ENCODE measurements around the gene MAPK4.
A peak's percentile ranks its signal among the peaks of the same experiment; 100 is the strongest.

MAPK4 gene

GRCh38 chr18:50658601-50659000, 98.7 kb downstream of the MAPK4 start:
- no peak for TF ChIP-seq CTCF (IDR thresholded peaks at IDR 0.05; ENCODE audit: low read depth, low read length)
- H3K4me3 ChIP-seq (replicated peaks in 1 of 2; ENCODE audit: low read depth in 2 of 2, low read length in 2 of 2), result no peak overlapping the region
- no peak for DNase-seq (ENCODE audit: low read depth in 2 of 2)

- no peak for TF ChIP-seq CTCF (IDR thresholded peaks at IDR 0.05; ENCODE audit: low read depth, low read length)
- H3K4me3 ChIP-seq (replicated peaks in 1 of 2; ENCODE audit: low read depth in 2 of 2, low read length in 2 of 2), result no peak overlapping the region
- peak; percentile 33 to 54 for DNase-seq (ENCODE audit: low read depth in 2 of 2)
Measured at GRCh38 chr18:50659091-50660003, 99.5 kb downstream of the MAPK4 start.

GRCh38 chr18:50661013-50661412, 101.1 kb downstream of the MAPK4 start:
- no peak overlapping the region for H3K4me3 ChIP-seq (replicated peaks in 1 of 2; ENCODE audit: low read depth in 2 of 2, low read length in 2 of 2)
- TF ChIP-seq CTCF (IDR thresholded peaks at IDR 0.05; ENCODE audit: low read depth, low read length), result no peak
- DNase-seq (ENCODE audit: low read depth in 2 of 2), result no peak

- H3K4me3 ChIP-seq (replicated peaks in 1 of 2; ENCODE audit: low read depth in 2 of 2, low read length in 2 of 2), result no peak overlapping the region
- DNase-seq (ENCODE audit: low read depth in 2 of 2), result peak in 1 of 2 donors; percentile 22
- peak; percentile 44 for TF ChIP-seq CTCF (IDR thresholded peaks at IDR 0.05; ENCODE audit: low read depth, low read length)
Measured at GRCh38 chr18:50662177-50662576, 102.3 kb downstream of the MAPK4 start.

- DNase-seq (ENCODE audit: low read depth in 2 of 2), result no peak
- TF ChIP-seq CTCF (IDR thresholded peaks at IDR 0.05; ENCODE audit: low read depth, low read length), result no peak
- H3K4me3 ChIP-seq (replicated peaks in 1 of 2; ENCODE audit: low read depth in 2 of 2, low read length in 2 of 2), result no peak overlapping the region
Measured at GRCh38 chr18:50662775-50663383, 103.0 kb downstream of the MAPK4 start.

GRCh38 chr18:50663626-50664441, 103.9 kb downstream of the MAPK4 start:
- no peak for DNase-seq (ENCODE audit: low read depth in 2 of 2)
- H3K4me3 ChIP-seq (replicated peaks in 1 of 2; ENCODE audit: low read depth in 2 of 2, low read length in 2 of 2), result no peak overlapping the region
- TF ChIP-seq CTCF (IDR thresholded peaks at IDR 0.05; ENCODE audit: low read depth, low read length), result no peak

Measured in cardiac fibroblast (primary cell).